KMS-11 (cell line): Measurements from ENCODE around the gene MX1.

Experiments used
- H2AFZ ChIP-seq: fragments of 200-600 bp; sonication (generic); 2 replicates; pipeline ENCODE4 v1.6.1; 2016; ENCODE audit warnings: antibody characterized with exemption, mixed run types, low read depth
- H3K27ac ChIP-seq: fragments of 200-600 bp; sonication (generic); 2 replicates; pipeline ENCODE4 v1.6.1; 2016; ENCODE audit warnings: mild to moderate bottlenecking, mixed run types
- H3K27me3 ChIP-seq: fragments of 200-600 bp; sonication (generic); 2 replicates; pipeline ENCODE4 v1.6.1; 2017; ENCODE audit warnings: mild to moderate bottlenecking, low read depth, mixed run types, moderate library complexity; ENCODE audit not compliant: insufficient read depth
- H3K36me3 ChIP-seq: fragments of 200-600 bp; sonication (generic); 2 replicates; pipeline ENCODE4 v1.6.1; 2017; ENCODE audit warnings: mild to moderate bottlenecking, mixed run types; ENCODE audit not compliant: insufficient read depth
- H3K4me1 ChIP-seq: fragments of 200-600 bp; sonication (generic); 2 replicates; pipeline ENCODE4 v1.6.1; 2016; ENCODE audit warnings: mild to moderate bottlenecking, low read depth, mixed run types; ENCODE audit not compliant: poor library complexity, severe bottlenecking
- H3K4me2 ChIP-seq: fragments of 200-600 bp; sonication (generic); 2 replicates; pipeline ENCODE4 v1.7.0; 2016; ENCODE audit warnings: mild to moderate bottlenecking, mixed run types
- H3K4me3 ChIP-seq: fragments of 200-600 bp; sonication (generic); IDR thresholded peaks from 2 replicates; pipeline ENCODE4 v1.6.1; 2017; ENCODE audit warnings: low read depth, low read length, mixed read lengths; ENCODE audit not compliant: insufficient read depth
- H3K79me2 ChIP-seq: fragments of 200-600 bp; sonication (generic); 2 replicates; pipeline ENCODE4 v1.6.1; 2016; ENCODE audit warnings: low read depth, mixed run types; ENCODE audit not compliant: insufficient read depth
- H3K9ac ChIP-seq: fragments of 200-600 bp; sonication (generic); 2 replicates; pipeline ENCODE4 v1.6.1; 2016; ENCODE audit warnings: mild to moderate bottlenecking, mixed run types
- H4K20me1 ChIP-seq: fragments of 200-600 bp; sonication (generic); 2 replicates; pipeline ENCODE4 v1.6.1; 2016; ENCODE audit warnings: mild to moderate bottlenecking, mixed run types; ENCODE audit not compliant: insufficient read depth
- TF ChIP-seq, protein P1 (sequence below): fragments of 200-600 bp; sonication (generic); conservative IDR thresholded peaks from 2 replicates; pipeline ENCODE4 v1.6.1; 2017; ENCODE audit warnings: low read depth, mild to moderate bottlenecking, antibody characterized with exemption, low read length, moderate library complexity, mixed read lengths

Gene MX1

GRCh38 chr21:41475714-41476420, 49.8 kb downstream of the MX1 start:
- Histone ChIP-seq H3K4me3 (no peak overlapping the region), H2AFZ (no peak overlapping the region), H3K27ac (no peak overlapping the region), H3K4me1 (peaks cover 8% of the 10 kb centered on the region), H3K36me3 (no peaks in the 10 kb centered on the region), H3K4me2 (no peak overlapping the region), H4K20me1 (no peaks in the 10 kb centered on the region), H3K79me2 (no peaks in the 10 kb centered on the region), H3K27me3 (no peaks in the 10 kb centered on the region), H3K9ac (no peak overlapping the region)
- TF ChIP-seq, protein P1, sequence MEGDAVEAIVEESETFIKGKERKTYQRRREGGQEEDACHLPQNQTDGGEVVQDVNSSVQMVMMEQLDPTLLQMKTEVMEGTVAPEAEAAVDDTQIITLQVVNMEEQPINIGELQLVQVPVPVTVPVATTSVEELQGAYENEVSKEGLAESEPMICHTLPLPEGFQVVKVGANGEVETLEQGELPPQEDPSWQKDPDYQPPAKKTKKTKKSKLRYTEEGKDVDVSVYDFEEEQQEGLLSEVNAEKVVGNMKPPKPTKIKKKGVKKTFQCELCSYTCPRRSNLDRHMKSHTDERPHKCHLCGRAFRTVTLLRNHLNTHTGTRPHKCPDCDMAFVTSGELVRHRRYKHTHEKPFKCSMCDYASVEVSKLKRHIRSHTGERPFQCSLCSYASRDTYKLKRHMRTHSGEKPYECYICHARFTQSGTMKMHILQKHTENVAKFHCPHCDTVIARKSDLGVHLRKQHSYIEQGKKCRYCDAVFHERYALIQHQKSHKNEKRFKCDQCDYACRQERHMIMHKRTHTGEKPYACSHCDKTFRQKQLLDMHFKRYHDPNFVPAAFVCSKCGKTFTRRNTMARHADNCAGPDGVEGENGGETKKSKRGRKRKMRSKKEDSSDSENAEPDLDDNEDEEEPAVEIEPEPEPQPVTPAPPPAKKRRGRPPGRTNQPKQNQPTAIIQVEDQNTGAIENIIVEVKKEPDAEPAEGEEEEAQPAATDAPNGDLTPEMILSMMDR: no peak

DNA sequence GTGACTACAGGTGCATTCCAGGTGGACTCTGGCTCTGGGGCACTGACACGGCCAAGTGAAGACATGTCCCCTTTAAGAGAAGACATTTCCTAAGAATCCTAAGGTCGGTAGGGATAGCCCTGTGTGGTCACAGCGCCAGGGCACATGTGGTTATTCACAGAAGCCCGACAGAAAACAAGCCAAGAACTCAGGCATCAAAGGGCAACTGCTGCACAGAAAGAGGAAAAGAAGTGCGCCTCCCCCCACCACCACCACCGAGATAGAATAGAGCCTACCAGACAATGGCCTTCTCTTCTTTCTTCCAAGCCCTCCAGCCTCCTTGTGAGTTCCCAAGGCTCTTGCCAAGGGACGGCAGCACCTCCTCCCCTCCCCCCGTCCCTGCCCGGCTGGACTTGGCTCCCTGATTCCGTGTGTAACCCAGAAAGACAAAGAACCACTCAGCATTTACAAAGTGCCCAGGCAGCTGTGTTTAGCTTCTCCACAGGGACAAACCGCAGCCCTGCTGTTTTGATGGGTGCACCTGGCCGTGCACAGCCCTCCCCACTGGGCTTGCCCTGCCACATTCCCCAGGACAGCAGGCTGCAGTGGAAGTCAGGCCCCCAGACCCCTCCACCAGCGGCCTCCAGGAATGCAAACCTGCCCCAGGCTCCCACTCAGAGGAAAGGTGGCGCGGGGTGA, 51.7 kb downstream of the MX1 start:
- H3K36me3 ChIP-seq: no peaks in the 10 kb centered on the region
- no peaks in the 10 kb centered on the region for H3K79me2 ChIP-seq
- H3K4me1 ChIP-seq: peaks cover 8% of the 10 kb centered on the region
- H3K4me2 ChIP-seq: peak overlapping the region; percentile 30; the same call in 1 of the 2 replicates
- no peak overlapping the region; the same call in 1 of the 2 replicates for H2AFZ ChIP-seq
- TF ChIP-seq, protein P1: no peak
- H3K4me3 ChIP-seq: no peak overlapping the region
- H3K9ac ChIP-seq: no peak overlapping the region; the same call in 1 of the 2 replicates
- peak overlapping the region; percentile 51 for H3K27ac ChIP-seq
- H4K20me1 ChIP-seq: no peaks in the 10 kb centered on the region
- no peaks in the 10 kb centered on the region for H3K27me3 ChIP-seq

DNA sequence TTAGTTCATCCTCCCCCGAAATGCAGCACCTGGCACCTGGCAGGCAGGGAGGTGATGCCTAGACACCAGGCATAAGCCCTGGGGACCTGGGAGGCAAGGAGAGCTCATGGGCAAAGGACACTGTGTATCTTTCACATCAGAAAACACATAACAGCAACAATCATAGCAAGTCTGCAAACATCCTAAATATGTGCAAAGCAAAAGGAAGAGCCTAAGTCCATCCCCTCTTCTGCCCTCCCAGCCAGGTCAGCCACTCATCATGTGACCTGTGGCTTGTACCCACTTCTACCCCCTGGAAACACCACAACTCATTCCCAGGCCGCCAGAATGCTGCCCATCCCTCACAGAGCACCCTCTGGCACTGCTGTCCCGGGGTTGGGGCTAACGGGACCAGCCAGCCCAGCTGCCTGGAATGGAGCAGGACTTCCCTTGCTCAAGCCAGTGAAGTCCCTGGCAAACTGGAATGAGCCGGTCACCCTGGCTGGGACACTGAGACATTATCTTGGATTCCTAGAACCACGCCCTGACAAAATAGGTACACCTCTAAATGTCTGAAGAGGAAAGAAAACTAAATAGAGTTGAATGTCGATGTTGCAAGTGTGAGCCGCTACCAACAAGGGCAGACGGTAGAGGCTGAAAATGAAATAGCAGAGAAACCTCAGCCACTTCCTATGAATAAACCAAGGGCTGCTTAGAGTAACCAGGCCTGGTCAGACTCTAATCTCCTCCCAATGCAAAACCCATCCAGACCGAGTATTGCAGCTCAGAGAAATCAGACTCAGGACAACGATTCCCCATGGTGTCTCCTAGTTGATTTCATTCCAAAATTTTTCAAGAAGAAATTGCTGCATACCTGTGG, 52.5 kb downstream of the MX1 start:
- no peaks in the 10 kb centered on the region for H3K36me3 ChIP-seq
- no peak overlapping the region; the same call in 1 of the 2 replicates for H3K9ac ChIP-seq
- peak overlapping the region; percentile 51 for H3K27ac ChIP-seq
- H4K20me1 ChIP-seq: no peaks in the 10 kb centered on the region
- no peak overlapping the region for H3K4me3 ChIP-seq
- H3K4me1 ChIP-seq: peaks cover 8% of the 10 kb centered on the region
- no peaks in the 10 kb centered on the region for H3K79me2 ChIP-seq
- TF ChIP-seq, protein P1: no peak
- no peak overlapping the region; the same call in 1 of the 2 replicates for H2AFZ ChIP-seq
- H3K4me2 ChIP-seq: peak overlapping the region; percentile 30; the same call in 1 of the 2 replicates
- H3K27me3 ChIP-seq: no peaks in the 10 kb centered on the region

DNA sequence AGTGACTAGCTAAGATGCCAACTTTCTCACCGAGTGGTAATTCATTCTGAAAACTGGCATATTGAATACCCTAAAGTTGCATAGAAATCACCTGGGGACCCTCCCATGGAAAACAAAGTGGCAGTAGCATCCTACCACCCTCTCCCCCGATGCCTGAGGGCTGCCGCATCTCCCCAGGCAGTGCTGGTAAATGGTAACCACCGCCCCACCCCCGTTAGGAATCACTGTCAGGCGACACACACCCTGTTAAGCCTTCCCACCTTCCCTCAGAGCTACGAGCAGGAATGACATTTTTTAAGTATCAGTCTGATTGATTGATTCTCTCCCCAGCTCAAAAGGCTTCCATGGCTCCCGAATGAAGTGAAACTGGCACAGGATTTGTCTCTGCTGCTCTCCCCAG, 53.6 kb downstream of the MX1 start:
- no peaks in the 10 kb centered on the region for H4K20me1 ChIP-seq
- no peak overlapping the region for H3K9ac ChIP-seq
- no peak overlapping the region for H3K4me2 ChIP-seq
- TF ChIP-seq, protein P1: no peak
- no peak overlapping the region for H3K4me3 ChIP-seq
- H3K79me2 ChIP-seq: no peaks in the 10 kb centered on the region
- no peak overlapping the region for H2AFZ ChIP-seq
- H3K27ac ChIP-seq: no peak overlapping the region
- no peaks in the 10 kb centered on the region for H3K27me3 ChIP-seq
- H3K4me1 ChIP-seq: peaks cover 8% of the 10 kb centered on the region
- no peaks in the 10 kb centered on the region for H3K36me3 ChIP-seq
